ENCODE results near the gene PHETA2. TPM values are rescaled to one million over a fixed set of nuclear protein-coding genes. Genes with fewer than 3 reads are reported as not detected.
A peak's percentile ranks its signal among the peaks of the same experiment; 100 is the strongest.

The PHETA2 gene
- polyA plus RNA-seq (ENCODE audit: insufficient read length) = 17.9 TPM

GRCh38 chr22:42074132-42074811 lies at the start of gene PHETA2:
PHETA2 (plus strand) TSS chr22:42074248; CDS start chr22:42077294, 3,046 bp downstream.
- peak; percentile 80 for DNase-seq

- DNase-seq = no peak
Observed at GRCh38 chr22:42025421-42025820, 48.6 kb upstream of the PHETA2 start.

- no peak for DNase-seq
Observed at GRCh38 chr22:42026705-42027104, 47.3 kb upstream of the PHETA2 start.

- DNase-seq = no peak
Observed at GRCh38 chr22:42033263-42034181, 40.5 kb upstream of the PHETA2 start.

GRCh38 chr22:42035256-42035655 lies 38.8 kb upstream of the PHETA2 start:
- no peak for DNase-seq

- no peak for DNase-seq
Observed at GRCh38 chr22:42039271-42039670, 34.8 kb upstream of the PHETA2 start.

GRCh38 chr22:42041784-42042183 lies 32.3 kb upstream of the PHETA2 start:
- no peak for DNase-seq

GRCh38 chr22:42050641-42051180 lies 23.3 kb upstream of the PHETA2 start:
- no peak for DNase-seq

- no peak for DNase-seq
Observed at GRCh38 chr22:42052765-42053164, 21.3 kb upstream of the PHETA2 start.

- no peak for DNase-seq
Observed at GRCh38 chr22:42056757-42057511, 17.1 kb upstream of the PHETA2 start.

GRCh38 chr22:42060489-42060888 lies 13.6 kb upstream of the PHETA2 start:
- no peak for DNase-seq

GRCh38 chr22:42061041-42061440 lies 13.0 kb upstream of the PHETA2 start:
- no peak for DNase-seq

GRCh38 chr22:42062506-42063170 lies 11.4 kb upstream of the PHETA2 start:
- no peak for DNase-seq

- no peak for DNase-seq
Observed at GRCh38 chr22:42064629-42065028, 9.4 kb upstream of the PHETA2 start.

GRCh38 chr22:42065438-42066125 lies 8.5 kb upstream of the PHETA2 start:
- no peak for DNase-seq

- no peak for DNase-seq
Observed at GRCh38 chr22:42066126-42066761, 7.8 kb upstream of the PHETA2 start.

GRCh38 chr22:42066937-42067336 lies 7.1 kb upstream of the PHETA2 start:
- DNase-seq = no peak

- no peak for DNase-seq
Observed at GRCh38 chr22:42067671-42068251, 6.3 kb upstream of the PHETA2 start.

GRCh38 chr22:42068291-42068690 lies 5.8 kb upstream of the PHETA2 start:
- no peak for DNase-seq

- DNase-seq = no peak
Observed at GRCh38 chr22:42069801-42070516, 4.1 kb upstream of the PHETA2 start.

Measured in hindlimb muscle (tissue), 1 donor.